KMS-11 (cell line): ENCODE measurements around the gene GRID1.

Experiments
- H2AFZ ChIP-seq: fragments of 200-600 bp; sonication (generic); 2 replicates; pipeline ENCODE4 v1.6.1; 2016; ENCODE audit warnings: antibody characterized with exemption, mixed run types, low read depth
- H3K27ac ChIP-seq: fragments of 200-600 bp; sonication (generic); 2 replicates; pipeline ENCODE4 v1.6.1; 2016; ENCODE audit warnings: mild to moderate bottlenecking, mixed run types
- H3K27me3 ChIP-seq: fragments of 200-600 bp; sonication (generic); 2 replicates; pipeline ENCODE4 v1.6.1; 2017; ENCODE audit warnings: mild to moderate bottlenecking, low read depth, mixed run types, moderate library complexity; ENCODE audit not compliant: insufficient read depth
- H3K36me3 ChIP-seq: fragments of 200-600 bp; sonication (generic); 2 replicates; pipeline ENCODE4 v1.6.1; 2017; ENCODE audit warnings: mild to moderate bottlenecking, mixed run types; ENCODE audit not compliant: insufficient read depth
- H3K4me1 ChIP-seq: fragments of 200-600 bp; sonication (generic); 2 replicates; pipeline ENCODE4 v1.6.1; 2016; ENCODE audit warnings: mild to moderate bottlenecking, low read depth, mixed run types; ENCODE audit not compliant: poor library complexity, severe bottlenecking
- H3K4me2 ChIP-seq: fragments of 200-600 bp; sonication (generic); 2 replicates; pipeline ENCODE4 v1.7.0; 2016; ENCODE audit warnings: mild to moderate bottlenecking, mixed run types
- H3K4me3 ChIP-seq: fragments of 200-600 bp; sonication (generic); IDR thresholded peaks from 2 replicates; pipeline ENCODE4 v1.6.1; 2017; ENCODE audit warnings: low read depth, low read length, mixed read lengths; ENCODE audit not compliant: insufficient read depth
- H3K79me2 ChIP-seq: fragments of 200-600 bp; sonication (generic); 2 replicates; pipeline ENCODE4 v1.6.1; 2016; ENCODE audit warnings: low read depth, mixed run types; ENCODE audit not compliant: insufficient read depth
- H3K9ac ChIP-seq: fragments of 200-600 bp; sonication (generic); 2 replicates; pipeline ENCODE4 v1.6.1; 2016; ENCODE audit warnings: mild to moderate bottlenecking, mixed run types
- H4K20me1 ChIP-seq: fragments of 200-600 bp; sonication (generic); 2 replicates; pipeline ENCODE4 v1.6.1; 2016; ENCODE audit warnings: mild to moderate bottlenecking, mixed run types; ENCODE audit not compliant: insufficient read depth
- CTCF ChIP-seq: fragments of 200-600 bp; sonication (generic); conservative IDR thresholded peaks from 2 replicates; pipeline ENCODE4 v1.6.1; 2017; ENCODE audit warnings: low read depth, mild to moderate bottlenecking, antibody characterized with exemption, low read length, moderate library complexity, mixed read lengths

GRID1 gene

DNA sequence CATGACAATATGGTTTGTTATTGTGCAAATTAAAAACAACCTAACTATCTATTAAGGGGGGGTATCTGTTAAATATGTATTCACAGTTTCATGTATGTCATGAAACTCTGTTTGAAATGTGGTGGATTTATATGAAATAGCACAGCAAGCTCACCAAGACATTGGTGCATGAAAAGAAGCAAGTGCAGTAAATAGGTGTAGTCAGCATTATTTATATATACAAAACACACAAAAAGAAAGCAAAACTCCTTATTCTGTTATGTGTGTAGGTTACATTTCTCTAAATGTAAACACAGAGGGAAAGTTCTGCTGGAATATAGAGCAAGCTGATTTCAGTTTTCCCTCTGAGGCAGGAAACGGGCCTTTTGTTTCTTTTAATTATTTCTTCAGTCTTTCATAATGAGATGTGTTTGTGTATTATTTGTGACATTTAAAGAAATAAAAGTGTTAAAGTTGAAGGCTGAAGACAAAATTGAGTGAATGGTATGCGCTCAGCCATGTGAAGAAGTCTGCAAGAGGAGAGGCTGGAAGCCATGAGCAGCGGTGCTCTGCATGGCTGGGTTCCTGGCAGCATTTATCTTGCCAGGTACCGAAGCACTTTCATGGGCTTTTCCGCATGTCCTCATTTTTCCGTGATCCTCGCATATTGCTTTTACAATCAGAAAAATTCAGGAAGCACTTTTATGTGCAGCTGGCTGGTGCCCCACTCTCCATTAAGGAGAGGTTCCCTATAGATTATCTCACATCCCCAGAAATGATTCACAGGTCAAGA is 38.5 kb downstream of the GRID1 start:
- Histone ChIP-seq H3K27me3 (no peaks in the 10 kb centered on the region), H3K4me1 (no peaks in the 10 kb centered on the region), H4K20me1 (no peaks in the 10 kb centered on the region), H3K36me3 (no peaks in the 10 kb centered on the region), H3K27ac (no peak overlapping the region), H3K9ac (no peak overlapping the region), H2AFZ (no peak overlapping the region), H3K79me2 (no peaks in the 10 kb centered on the region), H3K4me3 (no peak overlapping the region), H3K4me2 (no peak overlapping the region)
- no peak for TF ChIP-seq CTCF

DNA sequence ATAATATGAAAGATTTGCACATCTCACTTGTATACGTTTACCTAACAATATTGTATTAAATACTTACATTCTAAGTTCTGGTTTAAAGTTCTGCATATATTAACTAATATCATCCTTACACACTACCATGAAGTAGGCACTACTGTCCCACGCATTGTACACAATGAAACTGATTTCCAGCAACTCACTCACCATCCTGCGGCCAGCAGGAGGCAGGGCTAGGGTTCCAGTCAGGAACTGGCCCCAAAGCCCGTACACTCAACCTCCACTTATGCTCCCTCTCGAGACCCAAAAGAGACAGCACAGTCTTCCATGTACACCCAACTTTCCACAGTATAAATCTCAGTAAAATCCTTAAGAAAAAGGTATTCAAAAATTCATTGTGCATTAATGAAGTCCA is 41.4 kb downstream of the GRID1 start:
- Histone ChIP-seq H3K9ac (no peak overlapping the region), H4K20me1 (no peaks in the 10 kb centered on the region), H3K27me3 (no peaks in the 10 kb centered on the region), H3K79me2 (no peaks in the 10 kb centered on the region), H3K4me1 (no peaks in the 10 kb centered on the region), H3K4me2 (no peak overlapping the region), H3K27ac (no peak overlapping the region), H3K4me3 (no peak overlapping the region), H3K36me3 (no peaks in the 10 kb centered on the region), H2AFZ (no peak overlapping the region)
- TF ChIP-seq CTCF, result no peak

DNA sequence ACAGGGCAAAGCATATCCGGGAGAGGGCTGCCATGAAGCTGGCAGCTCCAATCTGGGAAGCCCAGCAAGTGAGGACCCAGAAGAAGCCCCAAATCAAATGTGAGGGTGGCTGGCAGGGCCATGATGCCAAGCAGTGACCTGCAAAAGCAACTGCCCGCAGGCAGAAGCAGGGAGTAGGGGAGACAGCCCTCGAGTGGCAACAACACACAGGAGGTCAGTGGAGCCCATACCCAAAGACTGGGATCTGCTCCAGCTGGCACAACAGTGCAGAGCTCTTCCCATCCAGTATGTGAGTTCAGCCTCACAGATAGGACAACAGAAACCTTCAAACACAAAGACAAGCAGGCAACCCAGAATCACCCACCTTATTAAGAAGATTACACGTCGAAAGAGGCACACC is 45.0 kb downstream of the GRID1 start:
- no peak for TF ChIP-seq CTCF
- Histone ChIP-seq H3K4me1 (no peaks in the 10 kb centered on the region), H3K9ac (no peak overlapping the region), H3K27ac (no peak overlapping the region), H3K36me3 (no peaks in the 10 kb centered on the region), H2AFZ (no peak overlapping the region), H3K4me2 (no peak overlapping the region), H3K27me3 (no peaks in the 10 kb centered on the region), H3K79me2 (no peaks in the 10 kb centered on the region), H3K4me3 (no peak overlapping the region), H4K20me1 (no peaks in the 10 kb centered on the region)

DNA sequence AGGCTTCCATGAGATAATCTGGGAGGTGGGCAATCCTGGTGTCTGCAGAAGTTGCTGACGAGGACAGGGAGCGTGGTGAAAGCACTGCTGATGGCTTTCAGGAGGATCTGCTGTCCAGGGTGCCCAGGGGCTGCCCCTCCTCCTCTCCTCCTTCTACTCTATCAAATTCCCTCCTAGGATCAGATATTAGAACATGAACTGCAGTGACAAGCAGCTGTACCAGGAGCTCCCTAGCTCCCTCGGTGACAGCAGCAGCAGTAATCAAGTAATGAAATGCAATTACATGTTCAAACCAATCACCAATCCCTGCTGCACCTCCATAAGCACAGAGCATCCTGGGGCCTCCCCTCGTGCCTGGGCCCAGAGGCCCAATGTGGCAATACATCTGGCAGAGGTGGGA is 46.9 kb downstream of the GRID1 start:
- Histone ChIP-seq H3K9ac (no peak overlapping the region), H3K4me3 (no peak overlapping the region), H3K79me2 (no peaks in the 10 kb centered on the region), H3K36me3 (no peaks in the 10 kb centered on the region), H3K27me3 (no peaks in the 10 kb centered on the region), H4K20me1 (no peaks in the 10 kb centered on the region), H2AFZ (no peak overlapping the region), H3K27ac (no peak overlapping the region), H3K4me2 (no peak overlapping the region), H3K4me1 (no peaks in the 10 kb centered on the region)
- TF ChIP-seq CTCF, result no peak
